ENCODE results near the gene MAPK9.

DNA sequence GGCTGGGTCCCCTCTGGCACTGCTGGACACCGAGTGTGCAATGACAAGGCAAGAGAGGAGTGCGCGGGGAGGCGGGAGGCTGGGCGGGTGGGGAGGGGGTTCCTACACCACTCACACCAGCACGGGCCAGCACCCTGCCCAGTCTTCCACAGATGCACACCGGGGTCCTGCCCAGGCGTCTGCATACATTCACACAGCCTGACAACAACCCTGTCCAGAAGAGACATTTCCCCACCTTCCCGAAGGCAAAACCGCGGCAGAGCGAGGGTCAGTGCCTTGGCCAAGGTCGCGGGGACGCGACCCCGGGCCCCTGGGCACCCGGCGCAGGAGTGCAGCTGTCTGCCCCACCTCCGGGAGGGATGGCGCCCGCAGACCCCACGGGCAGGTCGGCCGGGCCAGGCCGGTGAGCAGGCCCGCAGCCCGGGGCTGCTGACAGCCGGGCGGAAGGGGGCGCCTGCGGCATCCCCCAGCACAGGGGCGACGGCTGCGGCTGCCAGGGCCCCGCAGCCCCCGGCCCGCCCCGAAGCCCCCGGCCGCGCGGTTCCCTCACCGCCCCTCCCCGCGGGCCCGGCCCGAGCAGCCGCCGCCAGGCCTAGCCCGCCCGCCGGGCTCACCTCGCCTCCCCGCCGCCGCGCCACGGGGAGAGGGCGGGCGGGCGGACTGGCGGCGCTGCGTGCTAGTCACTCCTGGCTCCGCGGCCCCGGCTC, 496 bp downstream of the MAPK9 start:
- TF ChIP-seq, protein P1, sequence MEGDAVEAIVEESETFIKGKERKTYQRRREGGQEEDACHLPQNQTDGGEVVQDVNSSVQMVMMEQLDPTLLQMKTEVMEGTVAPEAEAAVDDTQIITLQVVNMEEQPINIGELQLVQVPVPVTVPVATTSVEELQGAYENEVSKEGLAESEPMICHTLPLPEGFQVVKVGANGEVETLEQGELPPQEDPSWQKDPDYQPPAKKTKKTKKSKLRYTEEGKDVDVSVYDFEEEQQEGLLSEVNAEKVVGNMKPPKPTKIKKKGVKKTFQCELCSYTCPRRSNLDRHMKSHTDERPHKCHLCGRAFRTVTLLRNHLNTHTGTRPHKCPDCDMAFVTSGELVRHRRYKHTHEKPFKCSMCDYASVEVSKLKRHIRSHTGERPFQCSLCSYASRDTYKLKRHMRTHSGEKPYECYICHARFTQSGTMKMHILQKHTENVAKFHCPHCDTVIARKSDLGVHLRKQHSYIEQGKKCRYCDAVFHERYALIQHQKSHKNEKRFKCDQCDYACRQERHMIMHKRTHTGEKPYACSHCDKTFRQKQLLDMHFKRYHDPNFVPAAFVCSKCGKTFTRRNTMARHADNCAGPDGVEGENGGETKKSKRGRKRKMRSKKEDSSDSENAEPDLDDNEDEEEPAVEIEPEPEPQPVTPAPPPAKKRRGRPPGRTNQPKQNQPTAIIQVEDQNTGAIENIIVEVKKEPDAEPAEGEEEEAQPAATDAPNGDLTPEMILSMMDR (conservative IDR thresholded peaks at IDR 0.05; ENCODE audit: low read length), result no peak
- TF ChIP-seq EZH2phosphoT487 (IDR thresholded peaks at IDR 0.05; ENCODE audit: borderline replicate concordance), result no peak

Measured in Loucy (cell line).